ENCODE measurements around the gene AP1S3.

GRCh38 chr2:223865124-223865523 lies 27.7 kb upstream of the AP1S3 start:
- TF ChIP-seq CTCF (IDR thresholded peaks at IDR 0.05) (no peak), CREB1 (CRISPR knock-in tag; IDR thresholded peaks at IDR 0.05) (no peak), IRF2 (CRISPR knock-in tag; IDR thresholded peaks at IDR 0.05; ENCODE audit: borderline replicate concordance, low read depth) (no peak), FOXJ3 (CRISPR knock-in tag; IDR thresholded peaks at IDR 0.05; ENCODE audit: borderline replicate concordance) (no peak), ZBTB21 (CRISPR knock-in tag; IDR thresholded peaks at IDR 0.05; ENCODE audit: borderline replicate concordance) (no peak), ETV6 (CRISPR knock-in tag; IDR thresholded peaks at IDR 0.05) (no peak), SMAD3 (CRISPR knock-in tag; IDR thresholded peaks at IDR 0.05; ENCODE audit: borderline replicate concordance) (no peak), USF2 (CRISPR knock-in tag; IDR thresholded peaks at IDR 0.05) (no peak), NFATC4 (CRISPR knock-in tag; IDR thresholded peaks at IDR 0.05) (no peak), SP1 (CRISPR knock-in tag; conservative IDR thresholded peaks at IDR 0.05) (no peak)
